Sigmoid colon (tissue), 7 donors: Measurements from ENCODE around the gene ZFAND3. TPM values are rescaled to one million over a fixed set of nuclear protein-coding genes. Genes with fewer than 3 reads are reported as not detected.

ENCODE experiments used
- DNase-seq: peaks from one replicate; pipeline ENCODE4 v3.0.0-alpha.2; 2019
- H3K27ac ChIP-seq, 4 donors: fragments of 200-600 bp; sonication (generic); one replicate each; pipeline ENCODE4 v1.5.1; 2016 to 2019; ENCODE audit warnings: mild to moderate bottlenecking in 1 of 4
- H3K27me3 ChIP-seq, 3 donors: fragments of 200-600 bp; sonication (generic); one replicate each; pipeline ENCODE4 v1.5.1; 2019; ENCODE audit warnings: mild to moderate bottlenecking in 1 of 3
- H3K36me3 ChIP-seq, 4 donors: fragments of 200-600 bp; sonication (generic); one replicate each; pipeline ENCODE4 v1.5.1; 2016 to 2019
- H3K4me1 ChIP-seq, 4 donors: fragments of 200-600 bp; sonication (generic); one replicate each; pipeline ENCODE4 v1.5.1; 2017 to 2019
- H3K4me3 ChIP-seq, 4 donors: fragments of 200-600 bp; sonication (generic); one replicate each; pipeline ENCODE4 v1.5.1; 2017 to 2019; ENCODE audit warnings: mild to moderate bottlenecking in 2 of 4, moderate library complexity in 1 of 4
- H3K9me3 ChIP-seq, 4 donors: fragments of 200-600 bp in 3 of 4; sonication (generic) in 3 of 4; one replicate each; pipeline versions ENCODE4 v1.5.1 to v1.6.1; 2013 to 2019
- CTCF ChIP-seq, 4 experiments: fragments of 450-650 bp in 3 of 4; fragments of 200-600 bp in 1 of 4; IDR thresholded peaks; one replicate each; pipeline ENCODE4 v1.5.1; 2016 to 2019; ENCODE audit warnings: antibody characterized with exemption in 4 of 4, mild to moderate bottlenecking in 3 of 4, moderate library complexity in 2 of 4
- EP300 ChIP-seq, 4 donors: sonication (generic); formaldehyde crosslinking; IDR thresholded peaks; one replicate each; pipeline ENCODE4 v1.6.1; 2017; ENCODE audit warnings: antibody characterized with exemption in 4 of 4
- POLR2A ChIP-seq, 2 donors: fragments of 450-650 bp; IDR thresholded peaks; one replicate each; pipeline ENCODE4 v1.6.1; 2016; ENCODE audit warnings: antibody characterized with exemption in 2 of 2, mild to moderate bottlenecking in 2 of 2, moderate library complexity in 2 of 2
- POLR2AphosphoS5 ChIP-seq, 4 donors: sonication (generic); formaldehyde crosslinking; IDR thresholded peaks; one replicate each; pipeline ENCODE4 v1.6.1; 2017; ENCODE audit warnings: antibody characterized with exemption in 4 of 4
- WGBS, 2 donors: extraction: QIAGEN DNeasy Blood & Tissue Kit; methylation state at CpG; one replicate each; pipeline ENCODE4 v1.1.7; 2013; 5-methylcytosine and 5-hydroxymethylcytosine counted together
- intact Hi-C: fragments of 100-400 bp; cut with DNase I; formaldehyde crosslinking; loops from one replicate; pipeline ENCODE4 v1.15.1; 2023
- polyA plus RNA-seq, 3 donors: library from polyadenylated mRNA; stranded (reverse); fragments of 200-250 nt; gene quantifications; one replicate each; pipeline ENCODE4 v1.2.3, GENCODE V29; 2013
- total RNA-seq, 4 donors: library from RNA; depleted of rRNA; stranded (reverse); fragments of >200 nt; gene quantifications; one replicate each; pipeline ENCODE4 v1.1.0, GENCODE V29; 2016
- donor health status: healthy with polysubstance abuse.
- donor health status: Bipolar disorder and iron deficiency.
- donor health status: healthy.

ZFAND3 gene
- total and polyA plus RNA-seq, 7 donors, result 32.4 to 54.8 (median 39.0) TPM

GRCh38 chr6:38035478-38035877, 216.0 kb downstream of the ZFAND3 start:
- H3K9me3 ChIP-seq, result no peaks in the 10 kb centered on the region
- TF ChIP-seq POLR2A (IDR thresholded peaks at IDR 0.05), result no peak
- TF ChIP-seq POLR2AphosphoS5 (IDR thresholded peaks at IDR 0.05), result no peak
- no peak for TF ChIP-seq EP300 (IDR thresholded peaks at IDR 0.05)
- TF ChIP-seq CTCF (IDR thresholded peaks at IDR 0.05), result no peak
- 93 to 100% methylated on average over 1 of the region's 1 CpG for WGBS, 2 donors
- DNase-seq, result no peak
- no peak overlapping the region for H3K4me3 ChIP-seq
- H3K27ac ChIP-seq, result no peak overlapping the region
- H3K27me3 ChIP-seq, result no peaks in the 10 kb centered on the region
- peaks cover 0 to 58% (median 12%) of the 10 kb centered on the region in 4 donors for H3K4me1 ChIP-seq
- no peaks in the 10 kb centered on the region for H3K36me3 ChIP-seq
- intact Hi-C loops, result no loop called here

- Histone ChIP-seq H3K27me3 (no peaks in the 10 kb centered on the region), H3K9me3 (no peaks in the 10 kb centered on the region), H3K27ac (no peak overlapping the region), H3K4me3 (no peak overlapping the region), H3K36me3 (no peaks in the 10 kb centered on the region), H3K4me1 (peaks cover 0 to 38% (median 2%) of the 10 kb centered on the region in 4 donors)
- no peak for DNase-seq
- intact Hi-C loops, result no loop called here
- WGBS, 2 donors, result 87 to 89% methylated on average over 2 of the region's 2 CpGs
- TF ChIP-seq EP300 (IDR thresholded peaks at IDR 0.05), result no peak
- no peak for TF ChIP-seq POLR2A (IDR thresholded peaks at IDR 0.05)
Measured at GRCh38 chr6:38039502-38039901, 220.0 kb downstream of the ZFAND3 start.

GRCh38 chr6:38040254-38040653, 220.7 kb downstream of the ZFAND3 start:
- no peaks in the 10 kb centered on the region for H3K36me3 ChIP-seq
- H3K4me1 ChIP-seq, result peaks cover 0 to 31% (median 2%) of the 10 kb centered on the region in 4 donors
- no peak for DNase-seq
- H3K4me3 ChIP-seq, result no peak overlapping the region
- WGBS, 2 donors, result 86 to 89% methylated on average over 1 of the region's 1 CpG
- no peaks in the 10 kb centered on the region for H3K9me3 ChIP-seq
- TF ChIP-seq CTCF (IDR thresholded peaks at IDR 0.05), result no peak
- no peak for TF ChIP-seq EP300 (IDR thresholded peaks at IDR 0.05)
- no peak for TF ChIP-seq POLR2A (IDR thresholded peaks at IDR 0.05)
- no peak for TF ChIP-seq POLR2AphosphoS5 (IDR thresholded peaks at IDR 0.05)
- H3K27me3 ChIP-seq, result no peaks in the 10 kb centered on the region
- intact Hi-C loops, result no loop called here
- no peak overlapping the region for H3K27ac ChIP-seq

GRCh38 chr6:38043259-38043753, 223.8 kb downstream of the ZFAND3 start:
- 69 to 79% methylated on average over 3 of the region's 3 CpGs for WGBS, 2 donors
- H3K27me3 ChIP-seq, result no peaks in the 10 kb centered on the region
- intact Hi-C loops, result no loop called here
- H3K36me3 ChIP-seq, result no peaks in the 10 kb centered on the region
- no peak overlapping the region for H3K27ac ChIP-seq
- peaks cover 0 to 15% (median 2%) of the 10 kb centered on the region in 4 donors for H3K4me1 ChIP-seq
- H3K4me3 ChIP-seq, result no peak overlapping the region
- TF ChIP-seq EP300 (IDR thresholded peaks at IDR 0.05), result no peak
- no peak for TF ChIP-seq POLR2A (IDR thresholded peaks at IDR 0.05)
- no peak for TF ChIP-seq POLR2AphosphoS5 (IDR thresholded peaks at IDR 0.05)
- TF ChIP-seq CTCF (IDR thresholded peaks at IDR 0.05), result no peak
- H3K9me3 ChIP-seq, result no peaks in the 10 kb centered on the region
- DNase-seq, result no peak

GRCh38 chr6:38045701-38046305, 226.3 kb downstream of the ZFAND3 start:
- WGBS, 2 donors, result 81 to 88% methylated on average over 6 of the region's 6 CpGs
- DNase-seq, result no peak
- Histone ChIP-seq H3K36me3 (no peaks in the 10 kb centered on the region), H3K27me3 (no peaks in the 10 kb centered on the region), H3K27ac (no peak overlapping the region), H3K9me3 (no peaks in the 10 kb centered on the region), H3K4me1 (peaks cover 0 to 4% (median 0%) of the 10 kb centered on the region in 4 donors), H3K4me3 (no peak overlapping the region)
- no peak for TF ChIP-seq POLR2AphosphoS5 (IDR thresholded peaks at IDR 0.05)
- TF ChIP-seq POLR2A (IDR thresholded peaks at IDR 0.05), result no peak
- no peak for TF ChIP-seq CTCF (IDR thresholded peaks at IDR 0.05)
- no peak for TF ChIP-seq EP300 (IDR thresholded peaks at IDR 0.05)
- intact Hi-C loops, result no loop called here
